CD4-positive, alpha-beta memory T cell (primary cell): ENCODE results near the gene TTC28. TPM values are rescaled to one million over a fixed set of nuclear protein-coding genes. Genes with fewer than 3 reads are reported as not detected.

Experiments
- CTCF ChIA-PET: fragments of 350-600 bp; sonication (Branson Sonifier 250); formaldehyde crosslinking; loops from one replicate; lab custom pipeline; 2021; ENCODE audit warnings: inconsistent platforms; ENCODE audit not compliant: partially characterized antibody; lab: Charles Lee
- POLR2A ChIA-PET: fragments of 350-600 bp; sonication (Branson Sonifier 250); formaldehyde crosslinking; loops from one replicate; lab custom pipeline; 2021; ENCODE audit not compliant: partially characterized antibody; lab: Charles Lee
- DNase-seq, 5 donors: peaks; one replicate each; pipeline versions ENCODE4 v3.0.0 to v3.0.0-alpha.2; 2020 to 2022; ENCODE audit warnings: mixed read lengths in 1 of 5
- H3K27ac ChIP-seq: one replicate; pipeline ENCODE4 v1.7.0; 2013; ENCODE audit warnings: low read depth, low read length
- H3K27me3 ChIP-seq: 2 replicates; pipeline ENCODE4 v1.7.0; 2013; ENCODE audit warnings: mild to moderate bottlenecking, low read length, moderate library complexity; ENCODE audit not compliant: insufficient read depth
- H3K36me3 ChIP-seq: 2 replicates; pipeline ENCODE4 v1.7.0; 2013; ENCODE audit warnings: mild to moderate bottlenecking, low read length, moderate library complexity; ENCODE audit not compliant: insufficient read depth
- H3K4me1 ChIP-seq: 2 replicates; pipeline ENCODE4 v1.7.0; 2013; ENCODE audit warnings: mild to moderate bottlenecking, low read length, moderate library complexity; ENCODE audit not compliant: insufficient read depth
- H3K4me3 ChIP-seq, 2 donors: one replicate each; pipeline ENCODE4 v1.7.0; 2013; ENCODE audit warnings: low read length in 2 of 2, mild to moderate bottlenecking in 1 of 2
- H3K9me3 ChIP-seq, 2 donors: one replicate each; pipeline ENCODE4 v1.7.0; 2013; ENCODE audit warnings: low read length in 2 of 2, control low read depth in 1 of 2; ENCODE audit not compliant: control insufficient read depth in 1 of 2
- H3K27ac Mint-ChIP-seq, 7 donors: one replicate each; pipeline ENCODE4 v1.8.0; 2020 to 2021; ENCODE audit warnings: mixed read lengths in 7 of 7, mild to moderate bottlenecking in 6 of 7, inconsistent platforms in 3 of 7, moderate library complexity in 3 of 7
- H3K27me3 Mint-ChIP-seq, 2 donors: one replicate each; pipeline ENCODE4 v1.8.0; 2020 to 2021; ENCODE audit warnings: mixed read lengths in 2 of 2
- H3K36me3 Mint-ChIP-seq, 2 donors: one replicate each; pipeline ENCODE4 v1.8.0; 2020 to 2021; ENCODE audit warnings: mixed read lengths in 2 of 2, inconsistent platforms in 1 of 2, mild to moderate bottlenecking in 1 of 2
- H3K4me1 Mint-ChIP-seq, 4 donors: one replicate each; pipeline ENCODE4 v1.8.0; 2020 to 2021; ENCODE audit warnings: mixed read lengths in 4 of 4, mild to moderate bottlenecking in 1 of 4
- H3K4me3 Mint-ChIP-seq, 8 donors: one replicate each; pipeline ENCODE4 v1.8.0; 2020 to 2021; ENCODE audit warnings: mixed read lengths in 8 of 8, mild to moderate bottlenecking in 7 of 8, moderate library complexity in 6 of 8, inconsistent platforms in 3 of 8
- H3K9me3 Mint-ChIP-seq, 8 donors: one replicate each; pipeline ENCODE4 v1.8.0; 2020 to 2021; ENCODE audit warnings: mixed read lengths in 8 of 8, mild to moderate bottlenecking in 5 of 8, inconsistent platforms in 3 of 8, moderate library complexity in 1 of 8
- intact Hi-C: fragments of 100-400 bp; cut with micrococcal nuclease; formaldehyde crosslinking; loops from one replicate; pipeline ENCODE4 v1.15.1; 2023
- polyA plus RNA-seq, 2 donors: library from polyadenylated mRNA; unstranded; fragments of 300-500 nt; fragmentation: Illumina TruSeq; gene quantifications; one replicate each; pipeline ENCODE4 v1.2.3, GENCODE V29; 2021
- total RNA-seq, 2 experiments: library from RNA; stranded (reverse); gene quantifications; one replicate each; pipeline ENCODE4 v1.2.3, GENCODE V29; 2021

Gene TTC28
- total and polyA plus RNA-seq, 4 experiments from 2014 or later, result 0.50 to 1.7 (median 1.6) TPM; not detected in 1

DNA sequence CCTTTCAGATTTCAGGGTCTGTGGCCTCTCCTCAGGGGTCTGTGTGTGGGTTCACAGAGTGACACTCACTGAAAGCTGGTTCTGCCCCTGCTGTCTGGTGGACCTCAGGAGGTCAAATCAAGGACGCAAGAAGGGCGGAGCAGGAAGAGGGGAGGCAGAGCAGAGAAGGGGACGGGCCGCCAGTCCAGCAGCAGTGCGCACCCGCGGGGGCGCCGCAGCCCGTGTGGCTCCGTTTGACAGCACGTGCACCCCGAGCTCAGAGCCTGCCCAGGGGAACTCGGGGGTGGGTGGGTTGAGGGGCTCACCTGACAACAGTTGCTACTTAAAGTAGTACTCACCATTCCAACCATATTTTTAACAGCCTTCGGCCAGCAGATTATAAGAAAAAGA is 689.2 kb downstream of the TTC28 start:
- H3K4me1 ChIP-seq, result no peaks in the 10 kb centered on the region
- Mint-ChIP-seq H3K4me1 (peaks cover 0 to 5% (median 2%) of the 10 kb centered on the region in 4 donors), H3K27me3 (no peaks in the 10 kb centered on the region), H3K27ac (no peak overlapping the region), H3K9me3 (no peaks in the 10 kb centered on the region), H3K36me3 (peaks cover 1 to 10% of the 10 kb centered on the region in 2 donors), H3K4me3 (no peak overlapping the region)
- H3K27me3 ChIP-seq, result no peaks in the 10 kb centered on the region
- ChIA-PET POLR2A (no interaction called here), CTCF (no interaction called here)
- no peak overlapping the region for H3K27ac ChIP-seq
- intact Hi-C loops, result no loop called here
- no peak for DNase-seq
- H3K36me3 ChIP-seq, result no peaks in the 10 kb centered on the region
- H3K4me3 ChIP-seq, result no peak overlapping the region
- H3K9me3 ChIP-seq, result no peaks in the 10 kb centered on the region

DNA sequence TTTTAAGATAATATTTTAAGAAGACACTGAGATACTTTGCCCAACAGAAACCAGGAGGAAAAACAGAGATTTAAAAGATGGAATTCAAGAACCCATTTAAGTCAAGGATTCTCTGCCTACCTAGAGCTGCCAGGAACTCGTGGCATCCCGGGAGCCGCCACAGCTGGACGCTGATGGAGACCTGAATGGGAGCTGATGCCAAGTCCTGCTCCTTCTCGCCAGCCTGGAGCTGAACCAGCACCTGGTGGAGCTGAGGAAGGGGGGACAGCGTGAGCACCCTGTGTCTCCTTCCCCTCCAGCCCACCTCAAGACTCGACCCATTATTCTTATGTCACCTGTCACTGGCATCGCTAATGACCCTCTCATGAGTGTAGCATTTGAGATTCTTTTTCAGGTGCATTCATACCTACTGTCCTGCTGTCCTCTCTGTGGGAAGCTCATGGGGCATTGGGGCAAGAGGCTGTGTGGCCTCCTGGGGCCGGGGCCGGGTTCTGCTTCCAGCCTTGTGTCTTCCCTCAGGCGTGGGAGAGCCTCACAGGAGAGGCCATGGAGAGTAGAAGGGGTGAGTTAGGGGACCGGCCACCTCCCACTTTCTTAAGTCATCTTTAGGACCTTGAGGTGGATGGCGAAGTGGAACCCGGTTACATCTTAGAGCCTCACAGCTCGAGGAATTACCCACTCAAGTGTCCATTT is 689.7 kb downstream of the TTC28 start:
- Histone ChIP-seq H3K4me1 (no peaks in the 10 kb centered on the region), H3K9me3 (no peaks in the 10 kb centered on the region), H3K27me3 (no peaks in the 10 kb centered on the region), H3K27ac (no peak overlapping the region), H3K36me3 (no peaks in the 10 kb centered on the region), H3K4me3 (no peak overlapping the region)
- Mint-ChIP-seq H3K9me3 (no peaks in the 10 kb centered on the region), H3K4me1 (peaks cover 0 to 5% (median 2%) of the 10 kb centered on the region in 4 donors), H3K27me3 (no peaks in the 10 kb centered on the region), H3K36me3 (peaks cover 2 to 11% of the 10 kb centered on the region in 2 donors), H3K4me3 (no peak overlapping the region), H3K27ac (no peak overlapping the region)
- CTCF ChIA-PET, result interaction anchor here (1.2 kb wide), 1 partner anchor 13 kb away, joined by 3 read pairs; no protein-coding TSS in a partner anchor
- intact Hi-C loops, result no loop called here
- POLR2A ChIA-PET, result no interaction called here
- DNase-seq, result no peak

DNA sequence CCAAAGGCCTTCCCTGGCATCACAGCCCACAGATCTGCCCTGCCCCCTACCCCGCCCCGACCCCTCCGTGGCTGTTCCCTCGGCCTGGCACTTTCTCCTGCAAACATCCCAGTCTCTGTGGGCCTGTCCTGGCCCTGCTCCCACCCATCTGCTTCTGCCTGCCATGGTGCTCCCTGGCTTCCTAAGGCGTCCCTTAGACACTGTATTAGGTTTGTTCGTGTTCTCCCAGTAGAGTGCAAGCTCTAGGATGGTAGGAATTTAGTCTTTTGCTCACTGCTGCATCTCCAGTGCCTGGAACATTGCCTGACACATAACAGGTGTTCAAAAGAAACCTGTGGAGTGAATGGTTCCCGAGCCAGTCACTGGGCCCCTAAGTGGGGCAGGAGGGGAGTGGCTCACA is 690.9 kb downstream of the TTC28 start:
- POLR2A ChIA-PET, result no interaction called here

DNA sequence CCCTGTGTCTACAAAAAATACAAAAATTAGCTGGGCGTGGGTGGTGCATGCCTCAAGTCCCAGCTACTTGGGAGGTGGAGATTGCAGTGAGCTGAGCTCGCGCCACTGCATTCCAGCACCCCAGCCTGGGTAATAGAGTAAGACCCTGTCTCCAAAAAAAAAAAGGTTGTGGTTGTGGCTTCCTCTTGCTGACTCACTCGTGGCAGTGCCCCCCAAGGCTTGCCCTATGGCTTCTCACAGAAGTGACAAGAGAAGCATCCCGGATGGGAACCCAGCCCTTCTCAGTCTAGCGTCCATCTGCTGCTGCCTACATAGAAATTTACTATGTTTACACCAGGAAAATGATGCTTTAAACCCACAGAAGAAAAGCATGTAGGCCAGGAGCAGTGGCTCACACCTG is 692.1 kb downstream of the TTC28 start:
- H3K4me1 ChIP-seq, result no peaks in the 10 kb centered on the region
- no peak overlapping the region for H3K4me3 Mint-ChIP-seq
- H3K36me3 ChIP-seq, result no peaks in the 10 kb centered on the region
- H3K27me3 Mint-ChIP-seq, result no peaks in the 10 kb centered on the region
- H3K4me1 Mint-ChIP-seq, result peaks cover 0 to 5% (median 2%) of the 10 kb centered on the region in 4 donors
- no peak for DNase-seq
- no peaks in the 10 kb centered on the region for H3K9me3 ChIP-seq
- ChIA-PET POLR2A (no interaction called here), CTCF (no interaction called here)
- intact Hi-C loops, result no loop called here
- H3K36me3 Mint-ChIP-seq, result peaks cover 2 to 11% of the 10 kb centered on the region in 2 donors
- no peak overlapping the region for H3K27ac ChIP-seq
- H3K27me3 ChIP-seq, result no peaks in the 10 kb centered on the region
- no peak overlapping the region for H3K4me3 ChIP-seq
- H3K27ac Mint-ChIP-seq, result peak overlapping the region in 1 of 7 donors; percentile 35
- no peaks in the 10 kb centered on the region for H3K9me3 Mint-ChIP-seq

More for the DNA sequence above, 690.9 kb downstream of the TTC28 start:
- peaks cover 0 to 5% (median 2%) of the 10 kb centered on the region in 4 donors for H3K4me1 Mint-ChIP-seq
- no peaks in the 10 kb centered on the region for H3K27me3 ChIP-seq
- no peaks in the 10 kb centered on the region for H3K36me3 ChIP-seq
- H3K9me3 ChIP-seq, result no peaks in the 10 kb centered on the region
- H3K36me3 Mint-ChIP-seq, result peaks cover 2 to 11% of the 10 kb centered on the region in 2 donors
- H3K27me3 Mint-ChIP-seq, result no peaks in the 10 kb centered on the region
- CTCF ChIA-PET, result interaction anchor here (1.2 kb wide), 1 partner anchor 15 kb away, joined by 3 read pairs; no protein-coding TSS in a partner anchor
- no peak overlapping the region for H3K27ac ChIP-seq
- H3K9me3 Mint-ChIP-seq, result no peaks in the 10 kb centered on the region
- DNase-seq, result no peak
- intact Hi-C loops, result no loop called here
- H3K27ac Mint-ChIP-seq, result peak overlapping the region in 1 of 7 donors; percentile 16
- no peak overlapping the region for H3K4me3 ChIP-seq
- H3K4me3 Mint-ChIP-seq, result no peak overlapping the region
- H3K4me1 ChIP-seq, result no peaks in the 10 kb centered on the region

DNA sequence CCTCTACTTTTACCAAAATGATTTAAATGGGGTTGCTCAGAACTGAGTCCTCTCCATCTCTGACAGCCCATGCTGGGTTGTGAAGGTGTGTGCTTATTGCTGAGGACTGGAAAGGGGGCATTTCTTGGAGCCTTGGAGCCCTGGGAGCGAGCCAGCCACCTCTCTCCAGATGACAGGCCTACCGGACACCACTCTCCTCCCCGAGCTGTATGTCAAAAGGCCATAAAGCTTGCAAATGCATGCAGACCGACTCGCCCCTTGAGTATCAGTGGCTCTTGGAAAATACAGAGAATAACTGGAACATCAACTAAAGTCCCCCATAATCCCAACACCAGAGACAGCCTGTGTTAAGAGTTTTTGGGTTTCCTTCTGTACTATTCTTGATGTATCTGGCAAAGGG is 692.7 kb downstream of the TTC28 start:
- Mint-ChIP-seq H3K9me3 (no peaks in the 10 kb centered on the region), H3K27me3 (no peaks in the 10 kb centered on the region), H3K36me3 (peaks cover 2 to 14% of the 10 kb centered on the region in 2 donors), H3K4me1 (peaks cover 0 to 5% (median 2%) of the 10 kb centered on the region in 4 donors), H3K27ac (no peak overlapping the region), H3K4me3 (no peak overlapping the region)
- intact Hi-C loops, result no loop called here
- no peak for DNase-seq
- ChIA-PET CTCF (no interaction called here), POLR2A (no interaction called here)
- no peaks in the 10 kb centered on the region for H3K27me3 ChIP-seq
- H3K9me3 ChIP-seq, result no peaks in the 10 kb centered on the region
- no peak overlapping the region for H3K4me3 ChIP-seq
- no peaks in the 10 kb centered on the region for H3K36me3 ChIP-seq
- no peak overlapping the region for H3K27ac ChIP-seq
- H3K4me1 ChIP-seq, result no peaks in the 10 kb centered on the region

DNA sequence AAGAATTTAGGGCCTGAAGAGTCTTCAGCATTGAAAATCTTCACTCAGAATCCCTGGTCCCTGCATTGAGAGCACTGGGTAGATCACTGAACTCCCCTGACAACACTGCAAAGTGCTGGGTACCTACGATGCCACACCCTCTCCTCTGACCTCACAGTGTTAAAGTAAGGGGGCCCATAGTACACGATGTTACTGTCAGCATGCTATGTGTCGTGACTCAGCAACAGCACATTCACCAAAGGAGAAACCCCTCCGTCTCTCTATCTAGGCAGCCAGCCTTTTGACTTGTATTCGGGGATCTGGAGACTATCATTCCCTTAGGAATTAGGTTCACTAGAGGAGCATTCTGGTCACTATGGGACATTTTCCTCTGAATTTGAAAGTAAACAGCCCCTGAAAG is 693.2 kb downstream of the TTC28 start:
- peaks cover 2 to 14% of the 10 kb centered on the region in 2 donors for H3K36me3 Mint-ChIP-seq
- Histone ChIP-seq H3K27me3 (no peaks in the 10 kb centered on the region), H3K4me1 (no peaks in the 10 kb centered on the region), H3K27ac (no peak overlapping the region), H3K4me3 (no peak overlapping the region), H3K36me3 (no peaks in the 10 kb centered on the region), H3K9me3 (no peaks in the 10 kb centered on the region)
- ChIA-PET CTCF (no interaction called here), POLR2A (no interaction called here)
- peak overlapping the region in 1 of 7 donors; percentile 34 for H3K27ac Mint-ChIP-seq
- H3K27me3 Mint-ChIP-seq, result no peaks in the 10 kb centered on the region
- intact Hi-C loops, result no loop called here
- no peak overlapping the region for H3K4me3 Mint-ChIP-seq
- DNase-seq, result no peak
- H3K9me3 Mint-ChIP-seq, result no peaks in the 10 kb centered on the region
- H3K4me1 Mint-ChIP-seq, result peaks cover 0 to 5% (median 2%) of the 10 kb centered on the region in 4 donors

DNA sequence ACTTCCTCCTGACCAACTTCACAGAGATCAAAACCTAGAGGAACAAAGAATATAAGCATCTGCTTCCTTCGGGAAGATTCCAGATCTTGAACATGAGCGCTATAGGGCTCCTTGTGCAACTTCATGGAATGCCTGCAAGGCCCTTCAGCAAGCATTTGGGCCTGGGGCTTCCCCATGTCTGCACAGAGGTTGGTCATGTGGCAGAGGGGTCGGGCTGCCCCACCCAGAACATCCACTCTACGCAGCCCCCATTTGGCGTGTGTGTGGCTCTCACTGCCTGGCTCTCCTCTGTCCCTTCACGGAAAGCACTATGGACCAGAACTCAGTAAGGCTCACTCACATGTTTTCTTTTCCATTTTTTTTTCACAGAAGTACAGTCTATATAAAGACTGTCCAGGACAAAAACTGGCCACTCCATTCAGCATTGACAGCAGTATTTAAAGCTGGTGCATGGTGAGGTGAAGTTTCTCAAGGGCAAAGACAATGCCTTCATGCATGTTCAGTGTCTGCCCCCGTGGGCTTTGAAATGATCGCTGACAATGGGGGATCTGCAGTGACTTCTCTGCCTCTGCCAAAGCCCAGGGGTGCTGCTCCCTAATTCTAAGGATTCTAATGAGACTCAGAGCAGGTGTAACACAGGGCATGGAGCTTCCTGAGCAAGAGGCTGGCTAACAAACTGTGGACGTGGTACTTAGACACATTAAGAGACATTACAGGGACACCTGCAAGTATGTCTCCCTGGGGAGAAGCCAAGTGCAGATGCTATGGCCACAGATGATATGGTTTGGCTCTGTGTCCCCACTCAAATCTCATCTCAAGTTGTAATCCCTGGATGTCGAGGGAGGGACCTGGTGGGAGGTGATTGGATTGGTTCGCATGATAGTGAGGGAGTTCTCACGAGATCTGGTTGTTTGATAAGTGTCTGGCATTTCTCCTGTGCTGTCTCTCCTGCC is 694.0 kb downstream of the TTC28 start:
- Histone ChIP-seq H3K36me3 (no peaks in the 10 kb centered on the region), H3K27ac (no peak overlapping the region), H3K4me1 (no peaks in the 10 kb centered on the region), H3K27me3 (no peaks in the 10 kb centered on the region), H3K9me3 (no peaks in the 10 kb centered on the region), H3K4me3 (no peak overlapping the region)
- ChIA-PET CTCF (no interaction called here), POLR2A (no interaction called here)
- DNase-seq, result no peak
- Mint-ChIP-seq H3K36me3 (peaks cover 2 to 14% of the 10 kb centered on the region in 2 donors), H3K4me3 (no peak overlapping the region), H3K27me3 (no peaks in the 10 kb centered on the region), H3K4me1 (peaks cover 0 to 5% (median 2%) of the 10 kb centered on the region in 4 donors), H3K9me3 (no peaks in the 10 kb centered on the region), H3K27ac (peak overlapping the region in 2 of 7 donors; percentile 16 to 42)
- intact Hi-C loops, result no loop called here
